SK-N-SH (cell line): ENCODE results near the gene KDELR1.

Experiments used
- MAX ChIP-seq: IDR thresholded peaks from 2 replicates; pipeline ENCODE4 v1.4.0; 2012; ENCODE audit warnings: low read depth
- YY1 ChIP-seq: IDR thresholded peaks from 2 replicates; pipeline ENCODE4 v1.4.0; 2012; ENCODE audit warnings: low read depth, mild to moderate bottlenecking
- TF ChIP-seq, protein P1 (sequence below): fragments of 200-600 bp; sonication (generic); IDR thresholded peaks from 2 replicates; pipeline ENCODE4 v1.6.1; 2017; ENCODE audit warnings: antibody characterized with exemption, mild to moderate bottlenecking, moderate library complexity

DNA sequence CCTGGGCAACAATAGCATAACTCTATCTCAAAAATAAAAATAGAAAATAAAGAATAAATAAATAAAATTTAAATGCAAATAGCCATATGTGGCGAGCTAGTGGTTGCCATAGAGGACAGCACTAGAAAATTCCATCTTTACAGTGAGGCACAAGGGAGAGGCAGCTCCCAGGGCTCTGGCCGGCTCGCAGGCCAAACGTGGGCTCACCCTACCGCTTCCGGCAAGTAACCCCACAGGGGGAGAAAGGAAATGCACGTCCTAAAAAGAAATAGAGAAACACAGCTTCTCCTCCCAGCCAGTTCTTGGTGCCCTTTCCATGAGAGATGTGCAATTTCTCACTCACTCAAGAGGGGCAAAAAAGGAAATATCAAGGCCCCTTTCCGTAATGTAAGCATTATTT is 42.0 kb upstream of the KDELR1 start:
- TF ChIP-seq, protein P1, sequence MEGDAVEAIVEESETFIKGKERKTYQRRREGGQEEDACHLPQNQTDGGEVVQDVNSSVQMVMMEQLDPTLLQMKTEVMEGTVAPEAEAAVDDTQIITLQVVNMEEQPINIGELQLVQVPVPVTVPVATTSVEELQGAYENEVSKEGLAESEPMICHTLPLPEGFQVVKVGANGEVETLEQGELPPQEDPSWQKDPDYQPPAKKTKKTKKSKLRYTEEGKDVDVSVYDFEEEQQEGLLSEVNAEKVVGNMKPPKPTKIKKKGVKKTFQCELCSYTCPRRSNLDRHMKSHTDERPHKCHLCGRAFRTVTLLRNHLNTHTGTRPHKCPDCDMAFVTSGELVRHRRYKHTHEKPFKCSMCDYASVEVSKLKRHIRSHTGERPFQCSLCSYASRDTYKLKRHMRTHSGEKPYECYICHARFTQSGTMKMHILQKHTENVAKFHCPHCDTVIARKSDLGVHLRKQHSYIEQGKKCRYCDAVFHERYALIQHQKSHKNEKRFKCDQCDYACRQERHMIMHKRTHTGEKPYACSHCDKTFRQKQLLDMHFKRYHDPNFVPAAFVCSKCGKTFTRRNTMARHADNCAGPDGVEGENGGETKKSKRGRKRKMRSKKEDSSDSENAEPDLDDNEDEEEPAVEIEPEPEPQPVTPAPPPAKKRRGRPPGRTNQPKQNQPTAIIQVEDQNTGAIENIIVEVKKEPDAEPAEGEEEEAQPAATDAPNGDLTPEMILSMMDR: no peak
- TF ChIP-seq YY1 (no peak), MAX (no peak)
